Measurements from ENCODE around the gene PSMC3.

GRCh38 chr11:47372422-47372821 lies 53.8 kb downstream of the PSMC3 start:
- TF ChIP-seq GATA2 (IDR thresholded peaks at IDR 0.05; ENCODE audit: low read depth, low read length) = no peak
- no peak for TF ChIP-seq GATA3 (IDR thresholded peaks at IDR 0.05; ENCODE audit: low read depth, low read length)
